Measurements from ENCODE around the gene EYS. TPM values are rescaled to one million over a fixed set of nuclear protein-coding genes. Genes with fewer than 3 reads are reported as not detected.

EYS gene
- total RNA-seq, 2 experiments from 2014 or later: not detected

- CTCF ChIA-PET: no interaction called here
- ATAC-seq (ENCODE audit: poor library complexity) (no peak), DNase-seq (no peak)
- Histone ChIP-seq H3K27me3 (ENCODE audit: control insufficient read depth in 1 of 2, insufficient read depth in 2 of 2, low read length in 2 of 2) (no peaks in the 10 kb centered on the region), H3K27ac (ENCODE audit: low read depth in 1 of 2, low read length in 2 of 2) (no peak overlapping the region), H3K4me3 (ENCODE audit: low read length) (no peak overlapping the region), H3K36me3 (ENCODE audit: insufficient read depth, low read length) (no peaks in the 10 kb centered on the region), H3K4me1 (ENCODE audit: insufficient read depth, low read length) (no peaks in the 10 kb centered on the region), H3K9me3 (ENCODE audit: control insufficient read depth in 1 of 2, insufficient read depth in 1 of 2, low read length in 2 of 2) (peaks cover 0 to 5% of the 10 kb centered on the region in 2 experiments)
- no peak for TF ChIP-seq CTCF (IDR thresholded peaks at IDR 0.05)
- intact Hi-C loops (cut with DNase I, micrococcal nuclease): no loop called here
- H3K4me1 Mint-ChIP-seq (ENCODE audit: low read depth): no peaks in the 10 kb centered on the region
- peaks cover 12% of the 10 kb centered on the region for H3K9me3 Mint-ChIP-seq
- no peak overlapping the region for H3K27ac Mint-ChIP-seq
- no peaks in the 10 kb centered on the region for H3K27me3 Mint-ChIP-seq
- no peaks in the 10 kb centered on the region for H3K36me3 Mint-ChIP-seq (ENCODE audit: low read depth)
- POLR2A ChIA-PET: no interaction called here
- H3K4me3 Mint-ChIP-seq: no peak overlapping the region
These were observed 1381.9 kb downstream of the EYS start for GRCh38 chr6:64325093-64325492.

GRCh38 chr6:64310214-64310613 is 1396.8 kb downstream of the EYS start:
- H3K36me3 Mint-ChIP-seq (ENCODE audit: low read depth): no peaks in the 10 kb centered on the region
- no peaks in the 10 kb centered on the region for H3K4me1 ChIP-seq (ENCODE audit: insufficient read depth, low read length)
- no peak overlapping the region for H3K4me3 ChIP-seq (ENCODE audit: low read length)
- H3K27ac ChIP-seq (ENCODE audit: low read depth in 1 of 2, low read length in 2 of 2): no peak overlapping the region
- H3K36me3 ChIP-seq (ENCODE audit: insufficient read depth, low read length): no peaks in the 10 kb centered on the region
- H3K4me3 Mint-ChIP-seq: no peak overlapping the region
- H3K4me1 Mint-ChIP-seq (ENCODE audit: low read depth): no peaks in the 10 kb centered on the region
- peaks cover 4 to 7% of the 10 kb centered on the region in 2 experiments for H3K9me3 ChIP-seq (ENCODE audit: control insufficient read depth in 1 of 2, insufficient read depth in 1 of 2, low read length in 2 of 2)
- no peak overlapping the region for H3K27ac Mint-ChIP-seq
- no peak for TF ChIP-seq CTCF (IDR thresholded peaks at IDR 0.05)
- peaks cover 9% of the 10 kb centered on the region for H3K9me3 Mint-ChIP-seq
- no peaks in the 10 kb centered on the region for H3K27me3 ChIP-seq (ENCODE audit: control insufficient read depth in 1 of 2, insufficient read depth in 2 of 2, low read length in 2 of 2)
- ATAC-seq (ENCODE audit: poor library complexity): no peak
- no peaks in the 10 kb centered on the region for H3K27me3 Mint-ChIP-seq
- intact Hi-C loops (cut with DNase I, micrococcal nuclease): no loop called here
- no peak for DNase-seq
- CTCF ChIA-PET: no interaction called here
- POLR2A ChIA-PET: no interaction called here

- no peaks in the 10 kb centered on the region for H3K27me3 ChIP-seq (ENCODE audit: control insufficient read depth in 1 of 2, insufficient read depth in 2 of 2, low read length in 2 of 2)
- CTCF ChIA-PET: no interaction called here
- intact Hi-C loops (cut with DNase I, micrococcal nuclease): no loop called here
- no peak overlapping the region for H3K4me3 ChIP-seq (ENCODE audit: low read length)
- no peaks in the 10 kb centered on the region for H3K4me1 ChIP-seq (ENCODE audit: insufficient read depth, low read length)
- TF ChIP-seq CTCF (IDR thresholded peaks at IDR 0.05): no peak
- no peaks in the 10 kb centered on the region for H3K36me3 ChIP-seq (ENCODE audit: insufficient read depth, low read length)
- POLR2A ChIA-PET: no interaction called here
- ATAC-seq (ENCODE audit: poor library complexity) (no peak), DNase-seq (no peak)
- no peak overlapping the region for H3K27ac Mint-ChIP-seq
- peaks cover 0 to 16% of the 10 kb centered on the region in 2 experiments for H3K9me3 ChIP-seq (ENCODE audit: control insufficient read depth in 1 of 2, insufficient read depth in 1 of 2, low read length in 2 of 2)
- H3K4me1 Mint-ChIP-seq (ENCODE audit: low read depth): no peaks in the 10 kb centered on the region
- H3K4me3 Mint-ChIP-seq: no peak overlapping the region
- no peak overlapping the region for H3K27ac ChIP-seq (ENCODE audit: low read depth in 1 of 2, low read length in 2 of 2)
- H3K36me3 Mint-ChIP-seq (ENCODE audit: low read depth): no peaks in the 10 kb centered on the region
- peaks cover 12% of the 10 kb centered on the region for H3K9me3 Mint-ChIP-seq
- H3K27me3 Mint-ChIP-seq: no peaks in the 10 kb centered on the region
These were observed 1405.5 kb downstream of the EYS start for GRCh38 chr6:64301307-64302236.
